ENCODE results near the gene TLDC2.

GRCh38 chr20:36920334-36920730 is 44.4 kb downstream of the TLDC2 start:
- TF ChIP-seq REST (IDR thresholded peaks at IDR 0.05) (no peak), CTCF (IDR thresholded peaks at IDR 0.05; ENCODE audit: low read depth, low read length, missing input control) (no peak), GABPA (IDR thresholded peaks at IDR 0.05 in 1 of 2, conservative IDR thresholded peaks at IDR 0.05 in 1 of 2) (no peak), HNF4G (IDR thresholded peaks at IDR 0.05) (no peak), MAX (IDR thresholded peaks at IDR 0.05) (no peak), SP1 (IDR thresholded peaks at IDR 0.05) (no peak), YY1 (IDR thresholded peaks at IDR 0.05) (no peak), RAD21 (IDR thresholded peaks at IDR 0.05) (no peak)
